ENCODE measurements around the gene AOC2.
"Not testable (repeated sequence)": the region's sequence is repeated elsewhere in the genome, so short reads cannot be mapped to it uniquely, and the experiment has no call there.

AOC2 gene

GRCh38 chr17:42853597-42853967, 9.2 kb downstream of the AOC2 start:
- Histone ChIP-seq H3K4me1 (no peaks in the 10 kb centered on the region), H3K4me3 (no peak overlapping the region), H3K9me3 (no peaks in the 10 kb centered on the region), H3K27me3 (ENCODE audit: low read depth) (no peaks in the 10 kb centered on the region), H3K36me3 (replicated peaks) (no peaks in the 10 kb centered on the region)
- DNase-seq (ENCODE audit: low spot score in 2 of 2), result no peak
- in situ Hi-C loops (cut with MboI; ENCODE audit: low sequenced_read_pairs), result no loop called here

- Histone ChIP-seq H3K27me3 (ENCODE audit: low read depth) (no peaks in the 10 kb centered on the region), H3K4me1 (no peaks in the 10 kb centered on the region), H3K36me3 (replicated peaks) (no peaks in the 10 kb centered on the region), H3K4me3 (no peak overlapping the region), H3K9me3 (no peaks in the 10 kb centered on the region)
- no peak for DNase-seq (ENCODE audit: low spot score in 2 of 2)
- in situ Hi-C loops (cut with MboI; ENCODE audit: low sequenced_read_pairs), result no loop called here
These were observed 9.8 kb downstream of the AOC2 start for GRCh38 chr17:42853968-42854790.

GRCh38 chr17:42855048-42855596, 10.7 kb downstream of the AOC2 start:
- no peaks in the 10 kb centered on the region for H3K27me3 ChIP-seq (ENCODE audit: low read depth)
- no peaks in the 10 kb centered on the region for H3K4me1 ChIP-seq
- H3K36me3 ChIP-seq (replicated peaks), result no peaks in the 10 kb centered on the region
- in situ Hi-C loops (cut with MboI; ENCODE audit: low sequenced_read_pairs), result no loop called here
- H3K4me3 ChIP-seq, result no peak overlapping the region
- no peak for DNase-seq (ENCODE audit: low spot score in 2 of 2)
- H3K9me3 ChIP-seq, result no peaks in the 10 kb centered on the region

- H3K4me3 ChIP-seq; H3K9me3 ChIP-seq; H3K27me3 ChIP-seq (ENCODE audit: low read depth); H3K36me3 ChIP-seq (replicated peaks); H3K4me1 ChIP-seq; in situ Hi-C loops (cut with MboI; ENCODE audit: low sequenced_read_pairs); DNase-seq (ENCODE audit: low spot score in 2 of 2): not testable (repeated sequence)
These were observed 11.7 kb downstream of the AOC2 start for GRCh38 chr17:42856093-42856492.

- H3K9me3 ChIP-seq; in situ Hi-C loops (cut with MboI; ENCODE audit: low sequenced_read_pairs); DNase-seq (ENCODE audit: low spot score in 2 of 2); H3K4me1 ChIP-seq; H3K4me3 ChIP-seq; H3K36me3 ChIP-seq (replicated peaks); H3K27me3 ChIP-seq (ENCODE audit: low read depth): not testable (repeated sequence)
These were observed 12.1 kb downstream of the AOC2 start for GRCh38 chr17:42856516-42856915.

GRCh38 chr17:42857389-42857788, 13.0 kb downstream of the AOC2 start:
- Histone ChIP-seq H3K4me3 (no peak overlapping the region), H3K27me3 (ENCODE audit: low read depth) (no peaks in the 10 kb centered on the region), H3K9me3 (no peaks in the 10 kb centered on the region), H3K4me1 (no peaks in the 10 kb centered on the region), H3K36me3 (replicated peaks) (no peaks in the 10 kb centered on the region)
- in situ Hi-C loops (cut with MboI; ENCODE audit: low sequenced_read_pairs), result no loop called here
- no peak for DNase-seq (ENCODE audit: low spot score in 2 of 2)

- no peak for DNase-seq (ENCODE audit: low spot score in 2 of 2)
- peaks cover 3% of the 10 kb centered on the region; the same call in 1 of the 2 replicates for H3K27me3 ChIP-seq (ENCODE audit: low read depth)
- no peak overlapping the region for H3K4me3 ChIP-seq
- in situ Hi-C loops (cut with MboI; ENCODE audit: low sequenced_read_pairs), result no loop called here
- peaks cover 3% of the 10 kb centered on the region for H3K9me3 ChIP-seq
- H3K36me3 ChIP-seq (replicated peaks), result no peaks in the 10 kb centered on the region
- H3K4me1 ChIP-seq, result no peaks in the 10 kb centered on the region
These were observed 21.3 kb downstream of the AOC2 start for GRCh38 chr17:42865638-42866094.

GRCh38 chr17:42866216-42866615, 21.8 kb downstream of the AOC2 start:
- Histone ChIP-seq H3K9me3 (peaks cover 7% of the 10 kb centered on the region), H3K4me1 (no peaks in the 10 kb centered on the region), H3K27me3 (ENCODE audit: low read depth) (peaks cover 3% of the 10 kb centered on the region; the same call in 1 of the 2 replicates), H3K36me3 (replicated peaks) (no peaks in the 10 kb centered on the region), H3K4me3 (no peak overlapping the region)
- in situ Hi-C loops (cut with MboI; ENCODE audit: low sequenced_read_pairs), result no loop called here
- no peak for DNase-seq (ENCODE audit: low spot score in 2 of 2)

GRCh38 chr17:42866631-42867575, 22.5 kb downstream of the AOC2 start:
- Histone ChIP-seq H3K27me3 (ENCODE audit: low read depth) (peaks cover 3% of the 10 kb centered on the region; the same call in 1 of the 2 replicates), H3K36me3 (replicated peaks) (no peaks in the 10 kb centered on the region), H3K4me3 (no peak overlapping the region), H3K9me3 (peaks cover 7% of the 10 kb centered on the region), H3K4me1 (no peaks in the 10 kb centered on the region)
- in situ Hi-C loops (cut with MboI; ENCODE audit: low sequenced_read_pairs), result no loop called here
- DNase-seq (ENCODE audit: low spot score in 2 of 2), result no peak

GRCh38 chr17:42867694-42868261, 23.4 kb downstream of the AOC2 start:
- H3K36me3 ChIP-seq (replicated peaks); H3K4me3 ChIP-seq; H3K4me1 ChIP-seq; DNase-seq (ENCODE audit: low spot score in 2 of 2); in situ Hi-C loops (cut with MboI; ENCODE audit: low sequenced_read_pairs); H3K27me3 ChIP-seq (ENCODE audit: low read depth); H3K9me3 ChIP-seq: not testable (repeated sequence)

- no peaks in the 10 kb centered on the region for H3K36me3 ChIP-seq (replicated peaks)
- in situ Hi-C loops (cut with MboI; ENCODE audit: low sequenced_read_pairs), result no loop called here
- no peak overlapping the region for H3K4me3 ChIP-seq
- H3K27me3 ChIP-seq (ENCODE audit: low read depth), result peaks cover 2% of the 10 kb centered on the region; the same call in 1 of the 2 replicates
- H3K9me3 ChIP-seq, result peaks cover 7% of the 10 kb centered on the region
- H3K4me1 ChIP-seq, result no peaks in the 10 kb centered on the region
- no peak for DNase-seq (ENCODE audit: low spot score in 2 of 2)
These were observed 24.0 kb downstream of the AOC2 start for GRCh38 chr17:42868338-42868737.

GRCh38 chr17:42871647-42872046, 27.3 kb downstream of the AOC2 start:
- H3K9me3 ChIP-seq, result peaks cover 7% of the 10 kb centered on the region
- no peaks in the 10 kb centered on the region for H3K36me3 ChIP-seq (replicated peaks)
- no peak overlapping the region for H3K4me3 ChIP-seq
- no peaks in the 10 kb centered on the region for H3K27me3 ChIP-seq (ENCODE audit: low read depth)
- no peaks in the 10 kb centered on the region for H3K4me1 ChIP-seq
- DNase-seq (ENCODE audit: low spot score in 2 of 2), result no peak
- in situ Hi-C loops (cut with MboI; ENCODE audit: low sequenced_read_pairs), result no loop called here

- in situ Hi-C loops (cut with MboI; ENCODE audit: low sequenced_read_pairs), result no loop called here
- peaks cover 7% of the 10 kb centered on the region for H3K9me3 ChIP-seq
- no peaks in the 10 kb centered on the region for H3K36me3 ChIP-seq (replicated peaks)
- H3K4me1 ChIP-seq, result no peaks in the 10 kb centered on the region
- H3K27me3 ChIP-seq (ENCODE audit: low read depth), result no peaks in the 10 kb centered on the region
- H3K4me3 ChIP-seq, result no peak overlapping the region
- no peak for DNase-seq (ENCODE audit: low spot score in 2 of 2)
These were observed 28.0 kb downstream of the AOC2 start for GRCh38 chr17:42872251-42872965.
